ENCODE results near the gene AUTS2.
A peak's percentile ranks its signal among the peaks of the same experiment; 100 is the strongest.

The AUTS2 gene

DNA sequence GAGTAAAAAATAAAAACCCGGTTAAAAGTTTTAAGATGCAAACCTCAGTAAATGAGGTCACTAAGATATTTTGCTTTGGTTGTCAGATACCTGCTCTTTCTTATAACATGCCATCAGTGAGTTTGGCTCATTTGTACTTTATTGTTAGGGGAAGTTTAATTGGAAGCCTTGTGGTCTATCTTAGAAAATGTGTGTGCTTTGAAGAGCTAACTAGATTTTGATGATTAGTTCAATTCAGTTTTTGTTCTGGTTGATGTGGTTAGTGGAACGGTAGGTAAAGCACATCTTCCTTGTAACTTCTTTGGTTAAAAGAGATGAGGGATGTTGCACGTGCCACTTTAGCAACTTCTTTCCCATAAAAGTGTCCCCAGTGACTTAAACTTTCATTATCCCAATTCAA lies 1180.3 kb downstream of the AUTS2 start:
- no peak overlapping the region for H3K4me3 Mint-ChIP-seq
- no peaks in the 10 kb centered on the region for H3K27me3 Mint-ChIP-seq (ENCODE audit: low read depth)
- H3K9me3 Mint-ChIP-seq = no peaks in the 10 kb centered on the region
- TF ChIP-seq, protein P1, sequence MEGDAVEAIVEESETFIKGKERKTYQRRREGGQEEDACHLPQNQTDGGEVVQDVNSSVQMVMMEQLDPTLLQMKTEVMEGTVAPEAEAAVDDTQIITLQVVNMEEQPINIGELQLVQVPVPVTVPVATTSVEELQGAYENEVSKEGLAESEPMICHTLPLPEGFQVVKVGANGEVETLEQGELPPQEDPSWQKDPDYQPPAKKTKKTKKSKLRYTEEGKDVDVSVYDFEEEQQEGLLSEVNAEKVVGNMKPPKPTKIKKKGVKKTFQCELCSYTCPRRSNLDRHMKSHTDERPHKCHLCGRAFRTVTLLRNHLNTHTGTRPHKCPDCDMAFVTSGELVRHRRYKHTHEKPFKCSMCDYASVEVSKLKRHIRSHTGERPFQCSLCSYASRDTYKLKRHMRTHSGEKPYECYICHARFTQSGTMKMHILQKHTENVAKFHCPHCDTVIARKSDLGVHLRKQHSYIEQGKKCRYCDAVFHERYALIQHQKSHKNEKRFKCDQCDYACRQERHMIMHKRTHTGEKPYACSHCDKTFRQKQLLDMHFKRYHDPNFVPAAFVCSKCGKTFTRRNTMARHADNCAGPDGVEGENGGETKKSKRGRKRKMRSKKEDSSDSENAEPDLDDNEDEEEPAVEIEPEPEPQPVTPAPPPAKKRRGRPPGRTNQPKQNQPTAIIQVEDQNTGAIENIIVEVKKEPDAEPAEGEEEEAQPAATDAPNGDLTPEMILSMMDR (IDR thresholded peaks at IDR 0.05; ENCODE audit: unreplicated experiment in 3 of 3) = no peak
- H3K27ac Mint-ChIP-seq = no peak overlapping the region
- peaks cover 48% of the 10 kb centered on the region for H3K4me1 Mint-ChIP-seq
- H3K36me3 Mint-ChIP-seq (ENCODE audit: low read depth) = peaks cover 93% of the 10 kb centered on the region

DNA sequence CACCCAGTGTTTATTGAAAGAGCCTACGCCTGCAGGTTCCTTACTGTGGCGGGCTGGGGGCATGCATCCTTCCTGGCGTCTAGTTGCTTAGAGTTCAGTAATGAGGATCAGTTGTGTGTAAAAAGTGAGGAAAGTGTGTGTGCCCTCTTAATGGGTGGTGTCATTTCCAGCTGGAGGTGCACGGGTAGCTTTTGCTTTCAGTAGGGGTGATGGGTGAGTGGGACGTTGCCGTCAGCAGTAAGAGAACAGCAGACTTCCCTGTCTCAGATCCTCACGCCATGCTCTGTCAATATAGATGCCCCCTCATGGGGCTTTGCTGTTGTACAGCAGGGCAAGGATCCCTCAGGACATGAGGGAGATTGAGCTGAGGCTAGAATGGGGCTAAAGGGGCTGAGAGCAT lies 1181.0 kb downstream of the AUTS2 start:
- no peaks in the 10 kb centered on the region for H3K9me3 Mint-ChIP-seq
- peaks cover 93% of the 10 kb centered on the region for H3K36me3 Mint-ChIP-seq (ENCODE audit: low read depth)
- no peak overlapping the region for H3K27ac Mint-ChIP-seq
- peaks cover 41% of the 10 kb centered on the region for H3K4me1 Mint-ChIP-seq
- TF ChIP-seq, protein P1 (IDR thresholded peaks at IDR 0.05; ENCODE audit: unreplicated experiment in 3 of 3) = no peak
- no peak overlapping the region for H3K4me3 Mint-ChIP-seq
- no peaks in the 10 kb centered on the region for H3K27me3 Mint-ChIP-seq (ENCODE audit: low read depth)

DNA sequence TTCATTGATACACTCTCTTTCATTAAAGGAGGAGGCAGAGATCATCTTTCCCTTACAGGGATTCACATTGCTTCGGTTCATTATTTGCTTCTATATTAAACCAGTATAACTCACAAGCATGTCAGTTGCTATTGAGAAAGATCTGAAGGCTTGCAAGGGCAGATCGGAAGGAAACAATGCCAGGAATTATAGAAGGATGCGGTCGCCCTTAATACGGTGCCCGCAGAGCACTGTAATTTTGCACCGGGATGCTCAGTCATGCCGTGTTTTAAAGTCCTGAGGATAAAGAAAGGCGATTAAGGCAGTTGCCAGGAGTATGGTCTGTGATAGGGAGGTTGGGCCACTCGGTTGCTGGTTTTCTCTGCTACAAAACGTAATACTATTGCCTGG lies 1183.6 kb downstream of the AUTS2 start:
- Mint-ChIP-seq H3K4me3 (no peak overlapping the region), H3K4me1 (peaks cover 18% of the 10 kb centered on the region), H3K36me3 (ENCODE audit: low read depth) (peaks cover 91% of the 10 kb centered on the region), H3K27me3 (ENCODE audit: low read depth) (no peaks in the 10 kb centered on the region), H3K27ac (peak overlapping the region in 2 of 3 experiments; percentile 16 to 57), H3K9me3 (no peaks in the 10 kb centered on the region)
- TF ChIP-seq, protein P1 (IDR thresholded peaks at IDR 0.05; ENCODE audit: unreplicated experiment in 3 of 3) = no peak

DNA sequence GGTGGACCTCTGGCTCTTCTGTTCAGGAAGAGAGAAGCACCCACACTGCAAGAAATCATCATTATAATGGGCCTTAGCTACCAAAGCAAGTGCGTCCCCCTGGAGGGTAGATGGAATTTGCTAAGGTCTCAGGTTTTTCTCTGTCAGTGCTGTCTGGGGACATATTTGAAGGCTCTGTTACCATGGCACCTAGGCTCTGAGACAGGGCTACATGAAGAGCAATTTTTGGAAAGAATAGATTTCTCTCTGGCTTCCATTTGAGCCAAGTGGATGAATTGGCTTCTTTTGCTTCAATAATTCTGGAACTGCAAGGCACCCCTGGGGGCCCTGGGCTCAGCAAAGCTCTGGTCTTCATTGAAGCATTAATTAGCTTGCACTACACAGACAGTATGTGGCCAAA lies 1184.5 kb downstream of the AUTS2 start:
- Mint-ChIP-seq H3K9me3 (no peaks in the 10 kb centered on the region), H3K4me3 (no peak overlapping the region), H3K36me3 (ENCODE audit: low read depth) (peaks cover 92% of the 10 kb centered on the region), H3K4me1 (peaks cover 17% of the 10 kb centered on the region), H3K27me3 (ENCODE audit: low read depth) (no peaks in the 10 kb centered on the region), H3K27ac (peak overlapping the region in 1 of 3 experiments; percentile 16)
- TF ChIP-seq, protein P1 (IDR thresholded peaks at IDR 0.05; ENCODE audit: unreplicated experiment in 3 of 3) = no peak

DNA sequence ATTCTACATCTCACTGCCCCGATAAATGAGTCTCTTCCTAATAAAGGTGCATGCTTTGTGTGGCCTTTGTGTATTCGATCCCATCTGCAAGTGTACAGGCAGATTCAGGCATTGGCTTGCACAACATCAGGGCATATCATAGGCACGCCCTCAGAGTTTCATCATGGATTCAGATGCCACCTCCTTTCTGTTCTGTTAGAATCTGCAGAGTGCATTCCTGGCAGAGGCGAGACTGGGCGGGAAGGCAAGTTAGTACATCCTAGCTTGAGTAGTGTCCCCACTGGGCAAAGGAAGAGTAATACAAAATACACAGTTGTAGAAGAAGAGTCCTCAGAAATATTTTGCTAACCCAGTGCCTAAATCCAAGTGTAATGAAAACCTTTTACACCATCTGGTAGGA lies 1187.2 kb downstream of the AUTS2 start:
- Mint-ChIP-seq H3K27ac (no peak overlapping the region), H3K4me1 (peaks cover 12% of the 10 kb centered on the region), H3K27me3 (ENCODE audit: low read depth) (no peaks in the 10 kb centered on the region), H3K36me3 (ENCODE audit: low read depth) (peaks cover 89% of the 10 kb centered on the region), H3K4me3 (no peak overlapping the region), H3K9me3 (no peaks in the 10 kb centered on the region)
- TF ChIP-seq, protein P1 (IDR thresholded peaks at IDR 0.05; ENCODE audit: unreplicated experiment in 3 of 3) = no peak

DNA sequence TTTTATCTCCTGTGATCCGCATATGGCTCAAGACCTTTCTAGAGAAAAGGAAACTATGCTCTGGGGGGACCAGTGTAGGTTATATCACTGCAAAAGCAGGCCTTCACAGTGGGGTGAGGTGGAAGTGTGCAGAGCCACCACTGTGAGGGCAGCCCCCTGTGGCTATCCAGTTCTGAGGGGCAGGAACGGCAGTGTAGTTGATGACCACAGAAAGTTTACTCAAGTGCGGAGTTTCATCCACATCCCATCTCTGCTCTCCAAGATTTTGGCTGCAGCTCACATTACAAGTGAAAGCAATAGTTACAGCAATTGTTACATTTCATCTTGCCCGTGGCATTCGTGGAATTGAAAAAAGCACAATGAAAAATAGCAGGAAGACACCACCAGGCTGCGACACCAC lies 1187.8 kb downstream of the AUTS2 start:
- Mint-ChIP-seq H3K9me3 (no peaks in the 10 kb centered on the region), H3K36me3 (ENCODE audit: low read depth) (peaks cover 91% of the 10 kb centered on the region), H3K4me1 (peaks cover 12% of the 10 kb centered on the region), H3K4me3 (no peak overlapping the region), H3K27me3 (ENCODE audit: low read depth) (no peaks in the 10 kb centered on the region), H3K27ac (no peak overlapping the region)
- TF ChIP-seq, protein P1 (IDR thresholded peaks at IDR 0.05; ENCODE audit: unreplicated experiment in 3 of 3) = no peak
